Measurements from ENCODE around the gene INTS15. TPM values are rescaled to one million over a fixed set of nuclear protein-coding genes. Genes with fewer than 3 reads are reported as not detected.

Gene INTS15
- total and polyA plus RNA-seq, 9 of the 15 experiments (the other 6 are each of a cell fraction or from before 2014, with no cell fraction given) = 0.52 to 28.9 (median 11.6) TPM

DNA sequence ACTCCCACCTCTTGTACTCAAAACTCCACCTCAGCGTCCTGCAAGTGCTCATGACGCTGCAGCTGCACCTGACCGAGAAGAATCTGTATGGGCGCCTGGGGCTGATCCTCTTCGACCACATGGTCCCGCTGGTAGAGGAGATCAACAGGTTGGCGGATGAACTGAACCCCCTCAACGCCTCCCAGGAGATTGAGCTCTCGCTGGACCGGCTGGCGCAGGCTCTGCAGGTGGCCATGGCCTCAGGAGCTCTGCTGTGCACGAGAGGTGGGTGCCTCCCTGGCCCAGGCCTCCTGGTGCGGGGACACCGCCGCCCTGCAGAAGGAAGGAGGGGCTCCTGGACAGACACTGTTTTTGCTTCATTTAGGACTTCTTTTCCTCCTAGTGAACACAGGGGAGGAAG, 10.3 kb downstream of the INTS15 start:
- ATAC-seq (no peak), FAIRE-seq (no peak), DNase-seq (ENCODE audit: extremely low read depth in 1 of 4, low spot score in 3 of 4) (no peak)
- Histone ChIP-seq H3K9me1 (ENCODE audit: control insufficient read depth, insufficient read depth, low read length) (no peaks in the 10 kb centered on the region), H3K79me2 (ENCODE audit: control insufficient read depth, insufficient read depth, low read length) (no peaks in the 10 kb centered on the region), H3K4me1 (replicated peaks in 1 of 2; ENCODE audit: control insufficient read depth in 2 of 2, insufficient read depth in 2 of 2, low read length in 2 of 2) (0 out of 5 replicates have a peak, but pooled peaks cover 0 to 2% of the 10 kb centered on the region in 2 experiments), H3K9me3 (replicated peaks; ENCODE audit: control insufficient read depth, insufficient read depth, low read depth, low read length) (no peaks in the 10 kb centered on the region), H3K9ac (ENCODE audit: insufficient read depth in 1 of 2, low read depth in 2 of 2, low read length in 2 of 2) (no peak overlapping the region), H2AFZ (ENCODE audit: low read depth, low read length) (no peak overlapping the region), H3K27me3 (ENCODE audit: control insufficient read depth in 2 of 2, insufficient read depth in 2 of 2, low read length in 2 of 2) (no peaks in the 10 kb centered on the region), H3K4me3 (no peak overlapping the region), H3K27ac (ENCODE audit: extremely low read depth, low read depth, low read length) (no peak overlapping the region), H3K36me3 (ENCODE audit: control insufficient read depth, insufficient read depth, low read length) (peaks cover 72% of the 10 kb centered on the region; the same call in 2 of the 3 replicates), H4K20me1 (replicated peaks; ENCODE audit: control insufficient read depth, insufficient read depth, low read length) (no peaks in the 10 kb centered on the region), H3K4me2 (ENCODE audit: insufficient read depth, low read length) (no peak overlapping the region)
- TF ChIP-seq POLR2G (IDR thresholded peaks at IDR 0.05; ENCODE audit: low read depth, low read length) (peak; percentile 44; the same call in 1 of the 2 replicates), RBFOX2 (IDR thresholded peaks at IDR 0.05; ENCODE audit: low read depth, low read length) (peak; percentile 24; the same call in 1 of the 2 replicates), RBM17 (IDR thresholded peaks at IDR 0.05; ENCODE audit: borderline replicate concordance, low read depth, low read length) (no peak)
- TF ChIP-seq, protein P1, sequence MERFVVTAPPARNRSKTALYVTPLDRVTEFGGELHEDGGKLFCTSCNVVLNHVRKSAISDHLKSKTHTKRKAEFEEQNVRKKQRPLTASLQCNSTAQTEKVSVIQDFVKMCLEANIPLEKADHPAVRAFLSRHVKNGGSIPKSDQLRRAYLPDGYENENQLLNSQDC (CRISPR knock-in tag; IDR thresholded peaks at IDR 0.05) = no peak
- TF ChIP-seq, protein P2, sequence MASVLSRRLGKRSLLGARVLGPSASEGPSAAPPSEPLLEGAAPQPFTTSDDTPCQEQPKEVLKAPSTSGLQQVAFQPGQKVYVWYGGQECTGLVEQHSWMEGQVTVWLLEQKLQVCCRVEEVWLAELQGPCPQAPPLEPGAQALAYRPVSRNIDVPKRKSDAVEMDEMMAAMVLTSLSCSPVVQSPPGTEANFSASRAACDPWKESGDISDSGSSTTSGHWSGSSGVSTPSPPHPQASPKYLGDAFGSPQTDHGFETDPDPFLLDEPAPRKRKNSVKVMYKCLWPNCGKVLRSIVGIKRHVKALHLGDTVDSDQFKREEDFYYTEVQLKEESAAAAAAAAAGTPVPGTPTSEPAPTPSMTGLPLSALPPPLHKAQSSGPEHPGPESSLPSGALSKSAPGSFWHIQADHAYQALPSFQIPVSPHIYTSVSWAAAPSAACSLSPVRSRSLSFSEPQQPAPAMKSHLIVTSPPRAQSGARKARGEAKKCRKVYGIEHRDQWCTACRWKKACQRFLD (CRISPR knock-in tag; IDR thresholded peaks at IDR 0.05) = no peak
- no TSS peak for BruUV-seq (replicated peaks)
- CTCF ChIA-PET (ENCODE audit: low intra/inter-chr PET ratio) = no interaction called here
- intact Hi-C loops (cut with micrococcal nuclease) (no loop called here), in situ Hi-C loops (cut with MboI) (no loop called here)
- POLR2A ChIA-PET = interaction anchor here (1.0 to 1.6 kb wide), 2 partner anchors 10 to 34 kb away, joined by 3 to 8 read pairs; partner anchors contain the start of gene INTS15
- 95% methylated on average over 15 of the region's 15 CpGs for WGBS (ENCODE audit: insufficient coverage, low coverage, missing lambda C conversion rate)

Data from K562 (cell line).